IPS-18a (cell line): ENCODE measurements around the gene SH3RF3.

Source experiments
- H3K27ac ChIP-seq: one replicate; pipeline ENCODE4 v1.5.1; 2013; ENCODE audit warnings: low read length
- H3K27me3 ChIP-seq: one replicate; pipeline ENCODE4 v1.6.1; 2013; ENCODE audit warnings: mild to moderate bottlenecking, low read length; ENCODE audit not compliant: control insufficient read depth, insufficient read depth
- H3K36me3 ChIP-seq: one replicate; pipeline ENCODE4 v1.6.1; 2013; ENCODE audit warnings: low read depth, low read length; ENCODE audit not compliant: control insufficient read depth
- H3K4me1 ChIP-seq: one replicate; pipeline ENCODE4 v1.6.1; 2013; ENCODE audit warnings: low read depth, low read length; ENCODE audit not compliant: control insufficient read depth
- H3K4me3 ChIP-seq: one replicate; pipeline ENCODE4 v1.5.1; 2013; ENCODE audit warnings: low read length
- H3K9ac ChIP-seq: one replicate; pipeline ENCODE4 v1.6.1; 2013; ENCODE audit warnings: mild to moderate bottlenecking, low read length, moderate library complexity
- H3K9me3 ChIP-seq: one replicate; pipeline ENCODE4 v1.6.1; 2013; ENCODE audit warnings: low read depth, low read length; ENCODE audit not compliant: control insufficient read depth

Gene SH3RF3

DNA sequence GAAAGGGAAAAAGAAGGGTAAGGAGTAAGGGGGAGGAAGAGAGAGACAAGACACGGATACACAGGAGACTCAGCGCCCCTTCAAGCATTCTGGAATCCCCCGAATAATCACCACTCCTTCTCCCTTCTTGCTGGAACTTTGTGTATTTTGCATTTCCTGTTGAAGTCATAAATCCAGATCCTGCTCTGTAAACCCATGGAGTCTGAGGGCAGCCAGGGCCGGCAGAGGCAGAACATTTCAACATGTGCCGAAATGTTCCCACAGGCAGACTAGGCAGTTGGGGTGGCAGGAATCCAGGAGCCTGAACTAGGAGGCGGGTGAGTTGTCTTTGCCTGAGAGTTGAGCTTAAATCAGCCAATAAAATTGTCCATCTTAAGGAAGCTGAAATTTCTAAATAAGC lies 193.1 kb downstream of the SH3RF3 start:
- H3K27ac ChIP-seq: no peak overlapping the region
- no peak overlapping the region for H3K9ac ChIP-seq
- no peaks in the 10 kb centered on the region for H3K27me3 ChIP-seq
- no peaks in the 10 kb centered on the region for H3K36me3 ChIP-seq
- H3K9me3 ChIP-seq: no peaks in the 10 kb centered on the region
- no peak overlapping the region for H3K4me3 ChIP-seq
- no peaks in the 10 kb centered on the region for H3K4me1 ChIP-seq

- H3K27ac ChIP-seq: no peak overlapping the region
- no peaks in the 10 kb centered on the region for H3K36me3 ChIP-seq
- H3K9me3 ChIP-seq: no peaks in the 10 kb centered on the region
- no peak overlapping the region for H3K9ac ChIP-seq
- H3K27me3 ChIP-seq: no peaks in the 10 kb centered on the region
- no peaks in the 10 kb centered on the region for H3K4me1 ChIP-seq
- H3K4me3 ChIP-seq: no peak overlapping the region
Observed at GRCh38 chr2:109322641-109323040, 193.6 kb downstream of the SH3RF3 start.

GRCh38 chr2:109324861-109325260 lies 195.9 kb downstream of the SH3RF3 start:
- no peak overlapping the region for H3K9ac ChIP-seq

GRCh38 chr2:109325570-109325969 lies 196.6 kb downstream of the SH3RF3 start:
- H3K9me3 ChIP-seq: no peaks in the 10 kb centered on the region
- no peak overlapping the region for H3K4me3 ChIP-seq
- H3K27ac ChIP-seq: no peak overlapping the region
- no peak overlapping the region for H3K9ac ChIP-seq
- no peaks in the 10 kb centered on the region for H3K36me3 ChIP-seq
- no peaks in the 10 kb centered on the region for H3K4me1 ChIP-seq
- H3K27me3 ChIP-seq: no peaks in the 10 kb centered on the region

More at GRCh38 chr2:109324861-109325260, 195.9 kb downstream of the SH3RF3 start:
- Histone ChIP-seq H3K27me3 (no peaks in the 10 kb centered on the region), H3K4me1 (no peaks in the 10 kb centered on the region), H3K36me3 (no peaks in the 10 kb centered on the region), H3K9me3 (no peaks in the 10 kb centered on the region), H3K27ac (no peak overlapping the region), H3K4me3 (no peak overlapping the region)

DNA sequence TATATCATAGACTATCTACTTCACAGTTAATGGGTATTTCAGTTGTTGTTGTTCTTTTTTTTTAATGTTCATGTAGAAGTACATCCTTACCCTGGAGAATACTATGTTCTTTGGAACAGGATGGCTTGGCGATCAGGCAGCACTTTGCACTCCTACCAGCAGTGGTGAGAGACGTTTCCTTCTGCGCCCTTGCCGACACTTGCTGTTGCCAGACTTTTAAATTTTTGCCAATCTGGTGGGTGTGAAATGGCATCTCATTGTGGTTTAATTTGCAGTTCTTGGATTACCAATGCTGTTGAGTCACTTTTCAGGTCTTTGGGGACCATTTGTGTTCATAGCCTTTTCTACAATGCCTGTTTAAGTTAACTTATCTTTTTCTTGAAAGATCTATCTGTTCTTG lies 197.3 kb downstream of the SH3RF3 start:
- Histone ChIP-seq H3K36me3 (no peaks in the 10 kb centered on the region), H3K4me3 (no peak overlapping the region), H3K4me1 (peaks cover 2% of the 10 kb centered on the region), H3K27me3 (no peaks in the 10 kb centered on the region), H3K27ac (no peak overlapping the region), H3K9ac (no peak overlapping the region), H3K9me3 (no peaks in the 10 kb centered on the region)

GRCh38 chr2:109330056-109330455 lies 201.1 kb downstream of the SH3RF3 start:
- no peak overlapping the region for H3K4me3 ChIP-seq
- H3K27ac ChIP-seq: no peak overlapping the region
- peaks cover 8% of the 10 kb centered on the region for H3K4me1 ChIP-seq
- H3K27me3 ChIP-seq: no peaks in the 10 kb centered on the region
- H3K9me3 ChIP-seq: no peaks in the 10 kb centered on the region
- H3K9ac ChIP-seq: no peak overlapping the region
- no peaks in the 10 kb centered on the region for H3K36me3 ChIP-seq

DNA sequence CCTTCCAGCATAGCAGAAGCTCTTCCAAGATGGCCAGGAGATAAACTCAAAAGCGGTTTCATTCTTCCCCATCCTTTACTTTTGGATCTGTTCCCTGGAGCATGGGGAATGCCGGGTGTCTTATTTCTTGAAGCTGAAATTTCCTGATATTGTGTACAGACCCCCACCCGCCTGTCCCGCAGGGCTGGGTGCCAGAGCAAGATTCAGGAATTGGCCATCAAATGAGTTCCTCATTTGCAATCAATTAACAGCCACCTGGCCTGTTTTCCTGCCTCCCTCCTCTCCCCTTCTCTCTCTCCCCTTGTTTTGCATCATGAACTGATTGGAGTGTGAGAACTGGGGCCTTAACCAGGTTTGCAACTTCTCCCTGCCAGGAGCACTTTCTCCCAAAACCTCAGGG lies 202.1 kb downstream of the SH3RF3 start:
- Histone ChIP-seq H3K9ac (no peak overlapping the region), H3K4me1 (peaks cover 8% of the 10 kb centered on the region), H3K4me3 (no peak overlapping the region), H3K9me3 (no peaks in the 10 kb centered on the region), H3K27ac (no peak overlapping the region), H3K27me3 (no peaks in the 10 kb centered on the region), H3K36me3 (no peaks in the 10 kb centered on the region)

- no peaks in the 10 kb centered on the region for H3K27me3 ChIP-seq
- peaks cover 8% of the 10 kb centered on the region for H3K4me1 ChIP-seq
- no peak overlapping the region for H3K9ac ChIP-seq
- H3K9me3 ChIP-seq: no peaks in the 10 kb centered on the region
- no peak overlapping the region for H3K27ac ChIP-seq
- H3K4me3 ChIP-seq: no peak overlapping the region
- no peaks in the 10 kb centered on the region for H3K36me3 ChIP-seq
Observed at GRCh38 chr2:109331896-109332848, 203.2 kb downstream of the SH3RF3 start.

DNA sequence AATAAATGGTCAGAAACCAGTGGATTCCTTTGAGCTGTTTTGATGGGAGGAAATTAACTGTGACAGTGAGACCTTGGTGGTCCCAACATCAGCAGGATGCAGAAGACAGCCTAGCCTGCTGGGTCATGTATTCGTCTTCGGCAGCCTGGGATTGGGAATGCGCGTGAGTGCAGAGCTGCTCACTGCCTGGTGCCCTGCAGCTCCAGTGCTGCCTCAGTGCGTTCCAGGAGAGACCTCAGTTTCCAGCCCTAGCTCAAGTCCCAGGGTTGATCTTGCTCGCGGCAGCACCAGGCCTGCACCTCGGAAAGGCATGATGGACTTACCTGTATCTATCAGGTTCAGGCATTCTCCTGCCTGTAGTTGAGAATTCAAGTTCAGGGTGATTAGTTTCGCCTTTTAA lies 203.9 kb downstream of the SH3RF3 start:
- H3K9me3 ChIP-seq: no peaks in the 10 kb centered on the region
- peaks cover 8% of the 10 kb centered on the region for H3K4me1 ChIP-seq
- no peaks in the 10 kb centered on the region for H3K27me3 ChIP-seq
- no peak overlapping the region for H3K27ac ChIP-seq
- H3K36me3 ChIP-seq: no peaks in the 10 kb centered on the region
- no peak overlapping the region for H3K4me3 ChIP-seq
- H3K9ac ChIP-seq: no peak overlapping the region

DNA sequence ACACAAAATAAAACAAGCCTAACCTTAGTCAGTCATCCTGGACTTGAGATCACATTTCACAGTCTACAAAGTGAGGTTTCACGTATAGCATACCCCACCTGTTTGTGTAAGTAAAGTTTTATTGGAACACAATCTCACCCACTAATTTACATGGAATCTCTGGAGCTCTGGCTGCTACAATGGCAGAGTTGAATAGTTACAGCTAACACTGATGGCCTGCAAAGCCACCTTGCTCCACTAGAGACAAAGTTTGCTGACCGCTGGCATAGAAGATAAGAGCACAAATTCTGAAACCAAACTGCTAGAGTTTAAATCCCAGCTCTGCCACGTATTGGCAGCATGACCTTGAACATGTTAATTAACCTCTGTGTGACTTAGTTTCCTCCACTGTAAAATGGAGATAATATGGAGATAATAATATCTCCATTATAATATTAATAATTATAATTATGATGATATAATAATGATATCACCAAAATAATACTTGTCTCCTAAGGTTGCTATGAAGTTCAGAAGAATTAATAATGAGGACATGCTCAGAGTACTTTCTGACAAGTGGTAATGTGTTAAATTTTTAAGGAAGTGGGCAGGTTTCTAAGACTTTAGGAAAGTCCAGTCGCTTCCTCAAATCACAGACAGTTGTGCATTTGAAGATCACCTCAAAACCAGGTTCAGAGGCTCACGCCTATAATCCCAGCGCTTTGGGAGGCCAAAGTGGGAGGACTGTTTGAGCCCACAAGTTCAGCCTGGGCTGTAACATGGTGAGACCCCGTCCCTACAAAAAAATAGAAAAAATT lies 204.6 kb downstream of the SH3RF3 start:
- Histone ChIP-seq H3K4me3 (no peak overlapping the region), H3K9ac (no peak overlapping the region), H3K27me3 (no peaks in the 10 kb centered on the region), H3K9me3 (no peaks in the 10 kb centered on the region), H3K4me1 (peaks cover 8% of the 10 kb centered on the region), H3K27ac (no peak overlapping the region), H3K36me3 (no peaks in the 10 kb centered on the region)

DNA sequence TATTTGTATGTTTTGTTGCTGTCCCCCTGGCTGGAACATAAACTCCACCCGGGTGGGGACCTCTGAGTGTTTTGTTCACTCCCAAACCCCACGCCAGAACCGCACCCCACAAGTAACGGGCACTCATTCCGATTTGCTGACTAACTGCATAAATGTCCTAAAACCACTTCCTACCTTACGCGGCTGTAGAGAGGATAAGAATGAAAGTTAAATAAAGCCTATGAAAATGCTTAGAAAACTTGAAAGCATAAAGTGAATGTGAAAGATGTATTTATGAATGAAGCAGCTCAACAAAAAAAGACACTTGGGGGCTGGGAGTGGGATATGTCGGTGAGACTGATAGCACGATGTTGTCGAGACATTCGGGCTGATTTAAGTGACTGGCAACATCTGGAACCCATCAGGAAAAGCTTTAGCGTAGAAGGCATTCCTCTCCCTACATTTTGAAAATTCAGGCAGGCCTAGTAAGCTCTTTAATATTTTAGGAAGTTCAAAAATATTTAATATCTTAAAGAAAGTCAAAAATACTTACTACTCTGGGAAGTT lies 206.7 kb downstream of the SH3RF3 start:
- H3K36me3 ChIP-seq: no peaks in the 10 kb centered on the region
- H3K27ac ChIP-seq: no peak overlapping the region
- H3K9ac ChIP-seq: no peak overlapping the region
- H3K27me3 ChIP-seq: no peaks in the 10 kb centered on the region
- no peak overlapping the region for H3K4me3 ChIP-seq
- no peaks in the 10 kb centered on the region for H3K9me3 ChIP-seq
- H3K4me1 ChIP-seq: peaks cover 8% of the 10 kb centered on the region
